Dermis microvascular lymphatic vessel endothelial cell (primary cell): Measurements from ENCODE around the gene GXYLT1. TPM values are rescaled to one million over a fixed set of nuclear protein-coding genes. Genes with fewer than 3 reads are reported as not detected.
A peak's percentile ranks its signal among the peaks of the same experiment; 100 is the strongest.
"Not testable (repeated sequence)": the region's sequence is repeated elsewhere in the genome, so short reads cannot be mapped to it uniquely, and the experiment has no call there.

Experiments
- DNase-seq, 2 donors: peaks; one replicate each; pipeline versions ENCODE4 v3.0.0 to v3.0.0-alpha.2; 2010; ENCODE audit warnings: low read depth in 2 of 2
- total RNA-seq: library from RNA; depleted of rRNA; stranded (reverse); fragments of >200 nt; gene quantifications from 2 replicates; pipeline ENCODE4 v1.2.1, GENCODE V29; 2014

Gene GXYLT1, protein sequence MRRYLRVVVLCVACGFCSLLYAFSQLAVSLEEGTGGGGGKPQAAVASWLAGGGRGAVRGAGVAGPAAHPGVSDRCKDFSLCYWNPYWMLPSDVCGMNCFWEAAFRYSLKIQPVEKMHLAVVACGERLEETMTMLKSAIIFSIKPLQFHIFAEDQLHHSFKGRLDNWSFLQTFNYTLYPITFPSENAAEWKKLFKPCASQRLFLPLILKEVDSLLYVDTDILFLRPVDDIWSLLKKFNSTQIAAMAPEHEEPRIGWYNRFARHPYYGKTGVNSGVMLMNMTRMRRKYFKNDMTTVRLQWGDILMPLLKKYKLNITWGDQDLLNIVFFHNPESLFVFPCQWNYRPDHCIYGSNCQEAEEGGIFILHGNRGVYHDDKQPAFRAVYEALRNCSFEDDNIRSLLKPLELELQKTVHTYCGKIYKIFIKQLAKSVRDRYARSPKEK
- total RNA-seq = 14.5 and 16.9 TPM in 2 replicates

DNA sequence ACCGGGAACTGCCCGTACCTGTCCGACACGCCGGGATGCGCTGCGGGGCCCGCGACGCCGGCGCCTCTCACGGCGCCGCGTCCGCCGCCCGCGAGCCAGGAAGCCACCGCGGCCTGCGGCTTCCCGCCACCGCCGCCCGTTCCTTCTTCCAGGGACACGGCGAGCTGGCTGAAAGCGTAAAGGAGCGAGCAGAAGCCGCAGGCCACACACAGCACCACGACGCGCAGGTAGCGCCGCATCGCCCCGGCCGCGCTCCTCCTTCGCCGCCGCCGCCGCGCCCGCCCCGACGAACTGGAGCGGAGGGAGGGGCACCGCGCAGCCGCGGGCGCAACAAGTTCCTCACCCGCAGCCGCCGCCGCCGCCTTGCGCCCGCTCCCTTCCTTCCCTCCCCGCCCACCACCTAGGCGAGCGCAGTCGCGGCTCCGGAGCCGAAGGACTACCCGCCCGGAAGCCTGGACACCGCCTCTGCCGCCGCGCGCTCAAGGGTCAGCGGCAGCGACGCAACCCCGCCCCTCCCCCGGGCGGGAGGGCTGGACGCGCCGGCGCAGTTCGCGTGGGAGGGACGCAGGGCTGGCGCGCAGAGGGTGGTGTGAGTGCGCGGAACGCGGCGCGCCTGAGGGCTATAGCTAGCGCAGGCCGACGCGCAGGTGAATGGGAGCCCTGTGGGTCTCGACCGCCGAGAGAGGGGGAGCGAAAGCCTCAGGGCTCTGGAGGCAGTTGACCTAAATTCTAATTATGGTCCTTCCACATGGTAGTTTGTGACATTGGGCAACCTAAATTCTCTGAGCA, at the start of gene GXYLT1:
Gene GXYLT1, minus strand, starts transcription at position 467 of the 789 bp plus-strand sequence. Its CDS starts 228 bp downstream, at position 239.
- DNase-seq = peak; percentile 64 to 95

DNA sequence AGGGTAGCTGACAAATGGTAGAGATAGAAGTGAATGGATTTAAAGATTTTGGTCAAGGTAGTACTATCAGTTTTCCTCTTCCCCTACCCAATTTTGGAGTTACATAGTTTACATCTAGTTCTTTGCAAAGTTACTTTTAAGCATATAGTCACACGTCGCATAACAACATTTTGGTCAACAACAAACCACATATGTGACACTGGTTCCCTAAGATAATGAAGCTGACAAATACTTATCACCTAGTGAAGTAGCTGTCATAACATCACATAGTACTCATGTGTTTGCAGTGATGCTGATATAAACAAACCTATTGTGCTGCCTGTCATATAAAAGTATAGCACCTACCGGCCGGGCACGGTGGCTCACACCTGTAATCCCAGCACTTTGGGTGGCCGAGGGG, 48.0 kb upstream of the GXYLT1 start:
- DNase-seq = no peak

DNA sequence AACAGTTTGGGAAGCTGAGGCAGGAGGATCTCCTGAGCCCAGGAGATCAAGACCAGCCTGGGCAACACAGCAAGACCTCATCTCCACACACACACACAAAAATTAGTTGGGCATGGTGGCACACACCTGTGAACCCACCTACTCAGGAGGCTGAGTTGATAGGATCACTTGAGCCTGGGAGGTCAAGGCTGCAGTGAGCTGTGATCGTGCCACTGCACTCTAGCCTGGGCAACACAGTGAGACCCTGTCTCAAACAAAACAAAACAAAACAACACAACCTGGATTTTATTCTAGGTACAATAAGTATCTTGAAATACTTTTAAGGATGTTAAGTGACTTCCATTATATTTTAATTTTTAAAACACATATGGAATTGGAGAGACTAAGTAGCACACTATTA, 47.6 kb upstream of the GXYLT1 start:
- DNase-seq = no peak

- DNase-seq = no peak
Measured at GRCh38 chr12:42190376-42190775, 45.7 kb upstream of the GXYLT1 start.

GRCh38 chr12:42188275-42188674, 43.6 kb upstream of the GXYLT1 start:
- not testable (repeated sequence) for DNase-seq

GRCh38 chr12:42187799-42188198, 43.1 kb upstream of the GXYLT1 start:
- no peak for DNase-seq

- no peak for DNase-seq
Measured at GRCh38 chr12:42186793-42187192, 42.1 kb upstream of the GXYLT1 start.

DNA sequence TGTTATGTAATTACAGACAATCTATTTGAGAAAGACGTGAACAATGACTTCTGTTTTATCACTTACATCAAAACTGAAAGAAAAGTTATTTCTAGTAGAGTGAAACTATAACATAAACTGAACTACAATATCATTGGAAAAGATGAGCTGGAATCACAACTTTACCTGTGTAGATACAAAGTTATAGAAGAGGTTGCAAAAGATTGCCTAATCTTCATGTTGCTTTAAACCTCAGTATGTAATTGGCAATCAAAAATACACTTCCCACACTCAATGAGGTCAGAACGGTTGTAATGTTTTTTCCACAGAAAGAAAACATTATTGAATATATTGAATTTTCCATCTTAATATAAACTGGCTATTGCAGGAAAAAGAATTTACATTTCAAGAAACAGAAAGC, 37.7 kb upstream of the GXYLT1 start:
- DNase-seq = no peak

DNA sequence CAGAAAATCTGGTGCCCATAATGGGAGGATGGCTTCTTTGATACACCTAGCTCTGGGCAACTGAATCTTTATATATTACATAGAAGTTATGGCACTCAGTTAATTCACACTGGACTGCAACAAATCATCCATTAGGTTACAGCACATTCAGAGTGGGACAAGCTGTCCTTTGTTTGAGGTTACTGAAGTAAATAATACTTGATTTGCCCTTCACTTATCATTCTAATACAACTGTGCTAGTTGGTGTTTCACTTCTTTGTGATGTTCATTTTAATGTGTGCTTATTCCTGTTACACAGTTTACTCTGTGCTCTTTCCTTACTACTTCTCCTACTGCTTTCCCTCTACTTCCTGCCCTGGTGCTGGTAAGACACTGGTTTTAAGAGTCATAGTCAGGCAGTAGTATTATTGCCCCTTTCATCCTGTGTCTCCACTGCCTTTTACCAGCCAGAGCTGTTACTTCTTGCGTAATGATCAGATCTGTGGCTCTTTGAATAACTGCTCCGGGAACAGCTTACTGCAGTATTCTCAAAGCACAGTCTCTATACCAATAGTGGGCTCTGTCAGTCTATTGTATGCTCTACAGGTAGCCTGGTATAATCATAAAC, 36.4 kb upstream of the GXYLT1 start:
- no peak for DNase-seq

DNA sequence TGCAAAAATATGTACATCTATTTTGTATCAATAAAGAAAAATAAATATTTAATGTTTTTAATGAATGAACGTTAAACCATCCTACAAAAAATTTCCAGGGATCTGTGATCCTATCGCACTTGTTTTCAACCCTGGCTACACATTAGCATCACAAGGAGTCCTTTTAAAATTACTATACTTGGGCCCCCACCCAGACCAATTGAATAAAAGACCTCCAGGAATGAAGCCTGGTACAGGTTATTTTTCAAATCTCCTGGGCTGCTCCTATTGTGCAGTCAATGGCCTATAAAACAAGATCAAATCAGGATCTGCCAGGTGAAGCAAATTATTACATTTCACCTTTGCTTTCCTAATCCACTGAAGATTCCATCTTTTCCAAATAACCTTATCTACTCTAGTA, 33.4 kb upstream of the GXYLT1 start:
- no peak for DNase-seq

DNA sequence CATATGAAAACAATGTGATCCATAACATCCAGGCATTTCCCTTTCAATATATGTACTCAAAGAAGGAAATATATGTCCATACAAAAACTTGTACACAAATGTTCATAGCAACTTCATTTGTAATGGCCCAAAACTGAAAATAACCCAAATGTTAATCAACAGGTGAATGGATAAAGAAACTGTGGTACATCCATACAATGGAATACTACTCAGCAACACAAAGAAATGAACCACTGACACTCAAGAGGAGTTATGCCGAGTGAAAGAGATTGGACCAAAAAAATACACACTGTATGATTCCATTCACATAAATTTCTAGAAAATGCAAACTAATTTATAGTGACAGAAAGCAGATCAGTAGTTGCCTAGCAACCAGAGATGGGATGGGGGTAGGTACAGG, 30.3 kb upstream of the GXYLT1 start:
- DNase-seq = no peak

DNA sequence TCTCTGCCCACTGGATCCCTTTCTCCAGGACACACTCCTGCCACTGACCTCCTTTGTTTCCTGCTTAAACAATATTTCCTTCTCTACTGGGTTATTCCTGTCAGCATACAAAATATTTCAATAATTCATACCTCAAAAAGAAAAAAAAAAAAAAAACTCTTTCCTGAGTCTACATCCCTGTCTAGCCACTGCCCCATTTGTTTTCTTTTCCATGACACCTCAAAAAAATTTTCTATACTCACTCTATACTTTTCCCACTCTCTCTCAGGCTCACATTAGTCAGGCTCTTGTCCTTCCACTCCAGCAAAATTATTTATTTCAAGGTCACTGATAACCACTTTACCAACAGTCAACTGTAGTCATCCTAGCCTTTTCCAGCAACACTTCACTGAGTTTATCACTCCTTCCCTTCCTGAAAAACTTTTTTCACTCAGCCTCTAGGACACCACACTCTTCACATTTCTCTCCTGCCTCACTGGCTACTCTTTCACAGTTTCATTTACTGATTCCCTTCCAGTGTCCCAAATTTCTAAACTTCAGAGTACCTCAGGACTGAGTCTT, 29.4 kb upstream of the GXYLT1 start:
- DNase-seq = peak; percentile 45 to 49

DNA sequence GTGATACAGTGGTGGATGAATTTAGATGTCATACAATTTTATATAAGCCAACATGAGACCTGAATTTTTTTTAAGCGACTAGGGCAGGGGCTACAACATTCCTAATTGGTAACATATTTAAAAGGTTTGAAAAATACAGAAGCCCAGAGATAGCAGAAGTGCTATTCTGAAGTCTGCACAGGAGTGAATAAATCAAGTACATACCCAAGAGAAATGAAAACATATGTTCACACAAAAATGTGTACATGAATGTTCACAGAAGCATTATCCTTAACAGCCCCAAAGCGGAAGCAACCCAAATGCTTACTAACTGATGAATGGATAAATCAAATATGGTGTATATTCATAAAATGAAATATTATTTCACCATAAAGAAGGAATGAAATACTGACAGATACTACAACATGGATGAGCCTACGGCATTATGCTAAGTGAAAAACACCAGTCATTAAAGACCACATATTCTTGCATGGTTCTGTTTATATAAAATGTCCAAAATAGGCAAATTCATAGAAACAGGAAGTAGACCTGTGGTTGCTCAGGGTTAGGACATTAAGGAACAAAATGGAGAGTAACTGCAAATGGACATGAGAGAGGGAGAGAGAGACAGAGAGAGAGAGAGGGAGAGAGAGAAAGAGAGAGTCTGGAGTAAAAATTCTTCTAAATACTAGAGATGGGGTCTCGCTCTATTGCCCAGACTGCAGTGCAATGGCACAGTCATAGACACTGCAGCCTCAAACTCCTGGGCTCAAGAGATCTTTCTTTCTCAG, 28.0 kb upstream of the GXYLT1 start:
- DNase-seq = no peak

GRCh38 chr12:42167711-42168110, 23.0 kb upstream of the GXYLT1 start:
- DNase-seq = no peak

DNA sequence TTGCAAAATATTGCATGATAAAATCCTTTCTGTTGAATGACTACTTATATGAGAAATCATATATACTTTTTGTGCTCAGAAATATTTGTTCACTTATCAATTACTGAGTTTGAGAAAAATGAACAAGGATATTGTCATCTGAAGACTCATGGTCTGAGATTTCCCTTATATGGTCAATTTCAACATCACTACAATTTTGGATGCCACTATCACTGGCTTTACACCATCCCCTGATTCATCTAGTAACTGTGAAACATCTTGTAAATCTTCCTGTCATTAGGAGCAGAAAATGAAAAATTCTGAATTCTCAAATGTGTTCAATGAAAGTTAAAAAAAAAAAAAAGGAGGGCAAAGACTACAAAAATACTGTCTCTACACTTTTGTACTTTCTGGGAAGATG, 21.8 kb upstream of the GXYLT1 start:
- no peak for DNase-seq

- DNase-seq = no peak
Measured at GRCh38 chr12:42163913-42164312, 19.2 kb upstream of the GXYLT1 start.

- DNase-seq = no peak
Measured at GRCh38 chr12:42162965-42163364, 18.3 kb upstream of the GXYLT1 start.

DNA sequence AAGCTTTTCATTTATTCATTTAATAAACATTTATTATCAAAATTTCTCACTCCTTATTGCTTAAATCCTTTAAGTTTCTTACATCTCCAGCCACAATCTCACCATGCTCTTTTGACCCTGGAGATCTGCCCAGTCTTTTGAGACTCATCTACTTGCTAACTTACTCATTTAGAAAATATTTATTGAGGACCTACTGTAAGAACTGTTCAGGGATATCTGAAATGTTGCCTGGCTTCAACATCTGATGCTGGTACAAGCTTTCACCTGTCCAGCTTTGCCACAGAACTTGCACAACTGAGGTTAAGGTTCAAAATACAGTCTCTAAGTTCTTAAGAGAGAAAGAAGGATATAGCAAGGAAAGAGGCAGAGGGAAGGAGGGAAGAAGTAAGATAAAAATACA, 17.5 kb upstream of the GXYLT1 start:
- no peak for DNase-seq

DNA sequence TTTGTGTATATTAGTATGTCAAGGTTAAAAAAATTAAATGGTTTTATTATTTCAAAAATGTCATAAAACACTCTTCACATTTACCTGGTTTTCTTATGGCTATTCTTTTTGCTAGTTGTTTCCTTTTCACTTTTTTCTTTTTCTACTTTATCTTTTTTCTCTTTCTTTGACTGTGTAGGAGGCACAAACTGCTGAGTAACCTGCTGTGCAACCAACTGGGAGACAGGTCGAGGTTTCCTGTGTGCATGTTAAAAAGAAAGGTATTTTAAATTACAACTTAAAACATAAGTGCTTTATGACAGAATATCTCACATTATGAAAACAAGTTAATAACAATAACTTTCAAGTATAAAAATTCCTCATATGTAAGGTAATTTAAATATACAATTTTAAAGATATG, 16.9 kb upstream of the GXYLT1 start:
- no peak for DNase-seq

GRCh38 chr12:42156232-42156631, 11.6 kb upstream of the GXYLT1 start:
- no peak for DNase-seq

DNA sequence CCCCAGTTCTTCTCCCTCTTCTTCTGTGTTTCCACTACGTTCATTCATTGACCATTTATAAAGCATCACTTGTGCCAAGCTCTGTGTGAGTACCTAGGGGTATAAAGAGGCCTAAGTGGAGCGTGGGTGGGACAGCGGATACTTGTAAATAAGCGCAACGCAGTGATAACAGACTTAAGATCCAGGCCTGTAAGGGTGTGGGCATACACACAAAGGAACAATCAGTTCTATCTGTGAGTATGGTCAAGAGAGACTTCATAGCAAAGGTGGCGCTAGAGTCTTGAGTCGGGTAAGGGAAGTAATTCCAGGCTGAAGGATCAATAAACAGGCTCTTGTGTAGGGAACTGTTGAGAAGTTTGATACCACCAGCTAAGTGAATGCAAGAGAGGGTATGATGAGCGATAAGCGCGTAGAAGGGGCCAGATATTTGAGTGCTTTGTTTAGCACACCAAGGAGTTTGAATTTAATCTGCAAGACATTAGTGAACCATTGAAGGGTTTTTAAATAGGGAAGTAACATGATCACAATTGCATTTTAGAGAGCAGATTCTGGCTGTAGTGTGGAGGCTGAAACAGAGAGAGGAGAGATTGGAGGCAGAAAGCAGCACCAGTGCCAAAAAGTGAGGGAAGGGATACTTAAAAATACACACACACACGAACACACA, 1.0 kb upstream of the GXYLT1 start:
- no peak for DNase-seq
